Skeletal muscle tissue (tissue), 4 donors: Measurements from ENCODE around the gene DQX1. TPM values are rescaled to one million over a fixed set of nuclear protein-coding genes. Genes with fewer than 3 reads are reported as not detected.

ENCODE experiments used
- H3K27ac ChIP-seq: one replicate; pipeline ENCODE4 v1.7.0; 2013; ENCODE audit warnings: mild to moderate bottlenecking, low read depth, low read length, inconsistent platforms
- H3K27me3 ChIP-seq, 3 donors: one replicate each; pipeline ENCODE4 v1.7.0; 2013; ENCODE audit warnings: low read length in 3 of 3; ENCODE audit not compliant: control insufficient read depth in 3 of 3, insufficient read depth in 3 of 3
- H3K36me3 ChIP-seq, 3 donors: one replicate each; pipeline ENCODE4 v1.7.0; 2013; ENCODE audit warnings: low read length in 3 of 3; ENCODE audit not compliant: control insufficient read depth in 3 of 3, insufficient read depth in 3 of 3
- H3K4me1 ChIP-seq, 3 donors: one replicate each; pipeline ENCODE4 v1.7.0; 2013; ENCODE audit warnings: low read length in 3 of 3, mild to moderate bottlenecking in 3 of 3; ENCODE audit not compliant: control insufficient read depth in 3 of 3, insufficient read depth in 3 of 3
- H3K4me3 ChIP-seq, 3 donors: one replicate each; pipeline ENCODE4 v1.7.0; 2013; ENCODE audit warnings: low read length in 3 of 3
- H3K9ac ChIP-seq, 3 donors: one replicate each; pipeline ENCODE4 v1.7.0; 2013; ENCODE audit warnings: low read length in 3 of 3, mild to moderate bottlenecking in 3 of 3, moderate library complexity in 2 of 3, low read depth in 1 of 3
- H3K9me3 ChIP-seq, 3 donors: one replicate each; pipeline ENCODE4 v1.7.0; 2013; ENCODE audit warnings: low read length in 3 of 3; ENCODE audit not compliant: control insufficient read depth in 3 of 3
- total RNA-seq: library from RNA; depleted of rRNA; stranded (reverse); fragments of >200 nt; gene quantifications from one replicate; pipeline ENCODE4 v1.2.3, GENCODE V29; 2014
- donor health status: Osteomylitis.

Gene DQX1
- total RNA-seq, 1 donor from 2014 or later: not detected

DNA sequence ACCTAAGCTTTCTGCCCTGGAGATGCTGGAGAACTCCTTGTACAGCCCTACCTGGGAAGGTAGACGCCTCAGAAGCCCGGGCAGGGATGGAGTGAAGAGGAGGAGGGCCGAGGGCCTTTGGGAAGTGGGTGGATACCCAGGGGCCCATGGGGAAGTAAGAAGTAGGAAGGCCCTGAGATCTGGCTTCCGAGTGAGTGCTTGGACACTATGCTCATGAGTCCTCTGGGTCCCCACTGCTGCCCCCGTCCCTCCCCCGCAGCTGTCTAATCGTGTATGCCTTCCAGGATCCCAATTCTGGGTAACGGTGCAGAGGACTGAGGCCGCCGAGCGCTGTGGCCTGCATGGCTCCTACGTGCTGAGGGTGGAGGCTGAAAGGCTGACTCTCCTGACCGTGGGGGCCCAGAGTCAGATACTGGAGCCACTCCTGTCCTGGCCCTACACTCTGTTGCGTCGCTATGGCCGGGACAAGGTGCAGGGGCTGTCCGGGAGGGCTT lies 29.6 kb upstream of the DQX1 start:
- Histone ChIP-seq H3K27me3 (peaks cover 8 to 50% (median 40%) of the 10 kb centered on the region in 3 donors), H3K4me1 (peaks cover 3 to 18% (median 6%) of the 10 kb centered on the region in 3 donors), H3K9me3 (no peaks in the 10 kb centered on the region), H3K4me3 (peak overlapping the region; percentile 75 to 84 (median 78)), H3K27ac (no peak overlapping the region), H3K9ac (peak overlapping the region in 1 of 3 donors; percentile 69), H3K36me3 (peaks cover 0 to 3% (median 0%) of the 10 kb centered on the region in 3 donors)

DNA sequence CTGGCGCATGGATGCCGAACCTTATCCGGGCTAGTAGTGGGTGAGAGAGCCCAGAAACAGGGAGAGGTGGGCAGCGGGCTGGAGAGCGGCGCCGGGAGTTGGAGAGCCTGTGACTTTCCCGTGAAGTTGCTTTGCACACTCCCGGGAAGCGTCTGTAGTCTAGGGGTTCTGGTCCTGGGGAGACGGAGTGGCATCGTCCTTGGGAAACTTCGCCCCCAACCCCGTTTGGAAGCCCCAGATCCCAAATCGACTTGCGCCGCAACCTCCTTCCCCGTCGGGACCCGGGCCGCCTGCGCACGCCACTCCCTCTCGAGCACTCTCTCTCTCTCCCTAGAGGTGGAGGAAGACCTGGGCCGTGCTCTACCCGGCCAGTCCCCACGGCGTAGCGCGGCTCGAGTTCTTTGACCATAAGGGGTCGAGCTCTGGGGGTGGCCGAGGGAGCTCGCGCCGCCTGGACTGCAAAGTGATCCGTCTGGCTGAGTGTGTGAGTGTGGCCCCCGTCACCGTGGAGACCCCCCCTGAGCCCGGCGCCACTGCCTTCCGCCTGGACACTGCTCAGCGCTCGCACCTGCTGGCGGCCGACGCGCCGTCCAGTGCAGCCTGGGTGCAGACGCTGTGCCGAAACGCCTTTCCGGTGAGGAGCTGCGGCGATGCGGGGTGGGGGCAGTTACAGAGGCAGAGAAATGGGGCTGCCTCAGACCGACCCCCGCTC lies 28.9 kb upstream of the DQX1 start:
- Histone ChIP-seq H3K4me3 (peak overlapping the region; percentile 75 to 84 (median 78)), H3K4me1 (peaks cover 3 to 20% (median 6%) of the 10 kb centered on the region in 3 donors), H3K36me3 (peaks cover 0 to 3% (median 0%) of the 10 kb centered on the region in 3 donors), H3K27me3 (peaks cover 10 to 50% (median 44%) of the 10 kb centered on the region in 3 donors), H3K27ac (peak overlapping the region; percentile 71), H3K9me3 (no peaks in the 10 kb centered on the region), H3K9ac (peak overlapping the region; percentile 65 to 69 (median 68))

DNA sequence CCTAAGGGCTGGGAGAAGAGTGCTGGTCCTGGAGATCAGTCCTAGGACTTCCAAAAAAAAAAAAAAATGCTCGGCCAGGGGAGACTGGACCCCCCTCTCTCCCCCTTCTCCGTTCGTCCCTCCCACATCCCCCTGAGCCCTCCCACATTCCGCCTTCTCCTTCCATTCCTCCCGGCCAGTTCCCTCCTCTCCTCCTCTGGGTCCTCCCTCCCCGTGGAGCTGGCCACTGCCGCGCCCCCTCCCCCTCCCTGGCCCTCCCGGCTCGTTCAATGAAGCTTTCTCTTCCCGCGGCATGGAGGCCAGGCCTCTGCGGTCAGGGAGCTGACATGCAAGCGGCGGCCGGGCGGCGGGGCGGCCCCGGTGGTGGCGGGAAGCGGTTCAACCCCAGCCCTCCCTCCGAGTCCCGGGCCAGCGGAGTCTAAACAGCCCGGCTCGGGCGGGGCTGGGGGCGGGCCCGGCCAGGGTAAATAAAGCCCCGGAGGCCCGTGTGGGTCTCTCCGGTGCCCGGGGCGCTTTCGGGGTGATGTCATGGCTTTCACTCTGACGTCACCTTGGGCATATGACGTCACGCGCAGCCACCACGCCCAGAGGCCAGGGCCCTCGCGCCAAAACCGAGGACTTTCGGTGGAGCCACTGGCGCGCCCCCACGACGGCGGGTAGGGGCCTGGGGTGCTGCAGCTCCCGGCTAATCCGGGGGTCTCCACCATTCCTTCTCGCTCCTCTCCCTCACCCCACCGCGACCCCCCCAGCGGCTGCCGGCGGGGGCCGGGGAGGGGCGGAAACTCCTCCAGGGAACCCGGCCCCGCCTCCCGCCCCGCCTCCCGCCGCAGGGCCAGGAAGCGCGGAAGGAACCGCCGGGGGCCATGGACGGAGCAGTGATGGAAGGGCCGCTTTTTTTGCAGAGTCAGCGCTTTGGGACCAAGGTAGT lies 28.1 kb upstream of the DQX1 start, which contains the start of the genes DOK1 and LOXL3:
DOK1 (plus strand) TSS at position 829 of the 928 bp plus-strand sequence; CDS start at position 864, 35 bp downstream.
LOXL3 (minus strand) TSS at position 51 of the 928 bp plus-strand sequence. CDS start 1,308 bp downstream, outside the sequence.
- H3K9me3 ChIP-seq: no peaks in the 10 kb centered on the region
- H3K4me1 ChIP-seq: peaks cover 11 to 28% (median 13%) of the 10 kb centered on the region in 3 donors
- peak within 1 kb of the TSS; percentile 65 to 69 (median 68) for H3K9ac ChIP-seq
- peak within 1 kb of the TSS; percentile 75 to 84 (median 78) for H3K4me3 ChIP-seq
- peak within 1 kb of the TSS; percentile 71 for H3K27ac ChIP-seq
- peaks cover 0 to 3% (median 0%) of the 10 kb centered on the region in 3 donors for H3K36me3 ChIP-seq
- peaks cover 15 to 58% (median 50%) of the 10 kb centered on the region in 3 donors for H3K27me3 ChIP-seq

DNA sequence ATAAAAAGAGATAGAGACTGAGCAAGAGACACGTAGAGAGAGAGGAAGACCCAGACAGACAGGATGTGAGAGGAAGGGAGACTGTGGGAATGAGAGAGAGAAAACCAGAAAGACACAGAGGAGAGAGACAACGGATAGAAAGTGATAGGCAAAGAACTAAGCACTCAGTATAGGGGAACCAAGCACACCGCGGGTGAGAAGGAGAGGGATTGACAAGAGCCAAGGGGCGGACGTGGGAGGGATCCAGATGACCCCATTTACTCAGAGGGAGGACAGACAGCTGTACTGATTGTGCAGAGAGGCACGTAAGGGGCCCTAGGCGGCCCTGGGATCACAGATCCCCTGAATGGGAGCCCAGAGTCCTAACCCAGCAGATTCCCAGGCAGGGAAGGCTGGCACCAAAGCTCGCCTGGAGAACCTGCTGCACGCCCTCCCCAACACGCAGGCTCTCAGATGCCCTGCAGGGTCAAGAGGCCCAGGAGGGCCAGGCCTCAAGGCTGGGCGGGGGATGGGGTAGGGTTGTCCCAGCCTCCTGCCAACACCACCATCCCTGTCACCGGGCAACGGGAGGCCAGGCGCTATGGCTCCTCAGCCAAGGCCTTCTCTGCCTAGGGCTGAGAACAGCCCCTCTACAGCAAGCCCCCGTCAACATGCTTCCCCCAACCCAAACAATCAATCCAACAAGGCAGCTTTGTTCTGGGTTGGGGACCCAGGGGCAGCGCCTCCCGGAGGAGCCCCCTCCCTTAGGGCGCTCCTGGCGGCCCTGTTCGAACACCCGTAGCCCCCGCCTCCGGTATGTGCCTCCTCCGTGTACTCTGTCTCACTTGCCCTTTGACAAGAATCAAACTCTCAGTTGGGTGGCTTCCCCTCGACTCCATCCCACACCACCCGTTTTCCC lies 27.1 kb upstream of the DQX1 start:
- Histone ChIP-seq H3K9ac (peak overlapping the region; percentile 51 to 59 (median 57)), H3K4me3 (peak overlapping the region; percentile 60 to 75 (median 70)), H3K27ac (peak overlapping the region; percentile 71), H3K9me3 (no peaks in the 10 kb centered on the region), H3K27me3 (peaks cover 15 to 64% (median 50%) of the 10 kb centered on the region in 3 donors), H3K36me3 (peaks cover 0 to 3% (median 0%) of the 10 kb centered on the region in 3 donors), H3K4me1 (peaks cover 16 to 36% (median 21%) of the 10 kb centered on the region in 3 donors)

DNA sequence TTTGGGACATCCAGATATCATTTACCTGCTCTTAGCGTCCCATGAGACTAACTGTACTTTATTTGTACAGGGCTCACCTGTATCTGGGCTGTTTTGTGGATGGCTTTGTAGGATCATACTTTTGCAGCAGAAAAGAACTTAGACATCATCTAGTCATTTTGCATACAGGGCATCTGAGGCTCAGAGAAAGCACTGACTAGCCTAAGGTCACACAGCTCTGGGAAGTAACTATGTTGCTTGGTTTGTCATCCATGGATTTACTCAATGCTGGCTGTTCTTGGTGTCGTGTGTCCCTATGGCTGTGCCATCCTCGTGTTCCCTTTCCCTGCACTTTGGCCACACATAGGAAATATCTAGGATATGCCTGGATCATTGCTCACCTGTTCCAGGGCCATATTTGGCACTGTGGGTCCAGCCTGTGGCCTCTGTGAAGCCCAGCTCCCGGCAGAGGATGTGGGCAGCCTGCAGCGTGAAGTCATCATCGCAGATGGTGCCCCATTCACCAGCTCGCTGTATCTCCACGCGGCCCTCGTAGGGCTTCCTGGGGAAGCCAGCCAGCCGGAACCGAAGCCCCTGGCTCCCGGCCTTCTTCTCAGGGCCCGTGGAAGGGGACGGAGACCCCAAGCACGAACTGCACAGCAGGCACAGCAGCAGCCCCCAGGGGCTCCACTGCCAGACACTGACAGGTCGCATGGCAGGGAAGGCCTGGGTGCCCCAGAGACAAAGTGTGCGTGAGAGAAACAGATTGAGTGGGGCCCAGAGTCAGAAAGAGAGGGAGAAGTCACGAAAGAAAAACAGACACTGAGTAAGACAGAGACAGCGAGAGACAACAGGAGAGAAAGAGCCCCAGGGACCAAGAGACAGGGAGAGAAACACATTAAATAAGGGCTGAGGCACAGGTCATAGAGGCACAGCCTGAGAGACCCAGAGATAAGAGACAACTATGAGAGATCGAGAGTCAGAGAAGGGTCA lies 26.2 kb upstream of the DQX1 start:
- Histone ChIP-seq H3K27me3 (peaks cover 15 to 67% (median 48%) of the 10 kb centered on the region in 3 donors), H3K4me1 (peaks cover 16 to 36% (median 22%) of the 10 kb centered on the region in 3 donors), H3K9ac (peak overlapping the region in 1 of 3 donors; percentile 14), H3K9me3 (no peaks in the 10 kb centered on the region), H3K27ac (no peak overlapping the region), H3K36me3 (peaks cover 0 to 3% (median 0%) of the 10 kb centered on the region in 3 donors), H3K4me3 (peak overlapping the region in 1 of 3 donors; percentile 60)

DNA sequence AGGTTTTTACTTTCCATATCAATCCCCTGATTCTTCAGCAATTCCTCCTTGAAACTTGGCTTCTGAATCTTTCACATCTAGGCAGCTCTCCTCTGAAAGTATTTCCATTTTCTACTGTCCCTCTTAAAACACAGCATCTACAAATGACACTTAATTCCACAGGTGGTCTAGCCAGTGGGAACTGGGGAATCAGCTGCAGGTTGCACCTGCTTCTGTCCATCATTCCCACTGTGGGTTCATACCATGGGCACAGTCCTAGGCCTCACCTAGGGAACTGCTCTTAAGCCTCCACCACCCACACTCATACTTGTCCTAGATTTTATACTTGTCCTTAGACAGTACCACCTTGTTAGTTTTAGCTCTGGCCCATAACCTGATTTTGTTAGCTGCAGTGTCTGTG lies 25.5 kb upstream of the DQX1 start:
- peaks cover 16 to 36% (median 22%) of the 10 kb centered on the region in 3 donors for H3K4me1 ChIP-seq
- H3K27me3 ChIP-seq: peaks cover 15 to 67% (median 42%) of the 10 kb centered on the region in 3 donors
- H3K4me3 ChIP-seq: no peak overlapping the region

DNA sequence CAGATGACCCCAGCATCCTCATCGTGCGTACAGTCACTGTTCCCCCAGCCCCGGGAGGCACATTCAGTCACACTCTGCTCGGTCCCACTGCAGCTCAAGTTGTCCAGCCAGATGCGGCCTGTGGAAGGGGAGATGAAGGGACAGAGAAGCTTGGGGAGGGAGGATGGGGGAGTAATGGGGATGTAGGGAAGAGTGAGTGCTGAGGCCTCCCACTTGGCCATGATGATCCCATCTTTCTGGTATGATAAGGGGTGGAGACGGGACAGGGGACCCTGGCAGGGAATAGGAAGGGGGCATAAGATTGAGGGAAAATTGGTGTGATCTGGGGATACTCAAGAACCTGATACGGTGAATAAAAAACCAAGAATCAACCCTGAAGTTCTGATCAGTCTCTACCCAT lies 24.2 kb upstream of the DQX1 start:
- no peaks in the 10 kb centered on the region for H3K36me3 ChIP-seq
- peaks cover 9 to 55% (median 35%) of the 10 kb centered on the region in 3 donors for H3K27me3 ChIP-seq
- peaks cover 16 to 32% (median 22%) of the 10 kb centered on the region in 3 donors for H3K4me1 ChIP-seq
- H3K27ac ChIP-seq: no peak overlapping the region
- H3K4me3 ChIP-seq: no peak overlapping the region
- H3K9ac ChIP-seq: no peak overlapping the region
- H3K9me3 ChIP-seq: no peaks in the 10 kb centered on the region

More for the DNA sequence above, 25.5 kb upstream of the DQX1 start:
- no peak overlapping the region for H3K27ac ChIP-seq
- no peaks in the 10 kb centered on the region for H3K9me3 ChIP-seq
- no peak overlapping the region for H3K9ac ChIP-seq
- peaks cover 0 to 3% (median 0%) of the 10 kb centered on the region in 3 donors for H3K36me3 ChIP-seq
